Activated T-cell treated with anti-CD3 and anti-CD28 coated beads for 24 hours (primary cell): ENCODE results near the gene NRF1.
"Not testable (repeated sequence)": the region's sequence is repeated elsewhere in the genome, so short reads cannot be mapped to it uniquely, and the experiment has no call there.

Experiments used
- DNase-seq: peaks from one replicate; pipeline ENCODE4 v3.0.0-alpha.2; 2020; ENCODE audit warnings: low read depth

The NRF1 gene

GRCh38 chr7:129607471-129608120 is 3.9 kb upstream of the NRF1 start:
- DNase-seq = no peak

- DNase-seq = no peak
These were observed 1.9 kb upstream of the NRF1 start for GRCh38 chr7:129609666-129610065.

- DNase-seq = no peak
These were observed 743 bp upstream of the NRF1 start for GRCh38 chr7:129610709-129611245.

GRCh38 chr7:129612112-129613015 is 844 bp downstream of the NRF1 start:
- no peak for DNase-seq

GRCh38 chr7:129613016-129613337 is 1.5 kb downstream of the NRF1 start:
- no peak for DNase-seq

GRCh38 chr7:129615018-129615417 is 3.5 kb downstream of the NRF1 start:
- DNase-seq = no peak

GRCh38 chr7:129616530-129616929 is 5.0 kb downstream of the NRF1 start:
- no peak for DNase-seq

GRCh38 chr7:129617178-129617577 is 5.7 kb downstream of the NRF1 start:
- no peak for DNase-seq

- DNase-seq = no peak
These were observed 6.1 kb downstream of the NRF1 start for GRCh38 chr7:129617652-129618051.

- no peak for DNase-seq
These were observed 15.4 kb downstream of the NRF1 start for GRCh38 chr7:129626896-129627295.

GRCh38 chr7:129630341-129630740 is 18.8 kb downstream of the NRF1 start:
- no peak for DNase-seq

GRCh38 chr7:129634361-129635034 is 23.0 kb downstream of the NRF1 start:
- no peak for DNase-seq

GRCh38 chr7:129635300-129636029 is 23.9 kb downstream of the NRF1 start:
- peak; percentile 58 for DNase-seq

GRCh38 chr7:129636030-129636550 is 24.6 kb downstream of the NRF1 start:
- not testable (repeated sequence) for DNase-seq

- no peak for DNase-seq
These were observed 25.1 kb downstream of the NRF1 start for GRCh38 chr7:129636641-129637040.

- DNase-seq = no peak
These were observed 28.9 kb downstream of the NRF1 start for GRCh38 chr7:129640400-129640799.

GRCh38 chr7:129642871-129643549 is 31.5 kb downstream of the NRF1 start:
- DNase-seq = no peak

GRCh38 chr7:129643550-129644170 is 32.1 kb downstream of the NRF1 start:
- no peak for DNase-seq

- DNase-seq = no peak
These were observed 33.2 kb downstream of the NRF1 start for GRCh38 chr7:129644634-129645230.

GRCh38 chr7:129646369-129647021 is 35.0 kb downstream of the NRF1 start:
- no peak for DNase-seq
